Measurements from ENCODE around the gene DENND1A. TPM values are rescaled to one million over a fixed set of nuclear protein-coding genes. Genes with fewer than 3 reads are reported as not detected.

Gene DENND1A
- total RNA-seq, 1 experiment from 2014 or later, result 29.7 TPM

DNA sequence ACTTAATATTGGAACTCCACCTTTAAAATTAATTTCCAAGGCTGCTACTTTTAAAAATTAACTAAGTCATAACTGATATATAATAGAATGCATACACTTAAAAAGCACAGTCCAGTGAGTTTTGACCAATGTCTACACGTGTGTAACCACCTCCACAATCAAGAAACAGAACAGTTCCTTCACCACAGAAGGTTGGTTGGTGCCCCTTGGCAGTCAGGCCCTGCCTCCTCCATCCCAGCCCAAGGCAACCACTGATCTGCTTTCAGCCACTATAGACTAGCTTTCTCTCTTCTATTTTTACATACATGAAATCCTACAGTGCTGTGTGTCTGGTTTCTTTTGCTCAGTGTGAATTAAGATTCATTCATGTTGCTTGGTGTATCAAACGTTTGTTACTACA, 358.7 kb downstream of the DENND1A start:
- no peaks in the 10 kb centered on the region for H3K79me2 ChIP-seq (ENCODE audit: low read length)
- TF ChIP-seq EZH2 (IDR thresholded peaks at IDR 0.05; ENCODE audit: low read length, unreplicated experiment), result no peak
- TF ChIP-seq, protein P1, sequence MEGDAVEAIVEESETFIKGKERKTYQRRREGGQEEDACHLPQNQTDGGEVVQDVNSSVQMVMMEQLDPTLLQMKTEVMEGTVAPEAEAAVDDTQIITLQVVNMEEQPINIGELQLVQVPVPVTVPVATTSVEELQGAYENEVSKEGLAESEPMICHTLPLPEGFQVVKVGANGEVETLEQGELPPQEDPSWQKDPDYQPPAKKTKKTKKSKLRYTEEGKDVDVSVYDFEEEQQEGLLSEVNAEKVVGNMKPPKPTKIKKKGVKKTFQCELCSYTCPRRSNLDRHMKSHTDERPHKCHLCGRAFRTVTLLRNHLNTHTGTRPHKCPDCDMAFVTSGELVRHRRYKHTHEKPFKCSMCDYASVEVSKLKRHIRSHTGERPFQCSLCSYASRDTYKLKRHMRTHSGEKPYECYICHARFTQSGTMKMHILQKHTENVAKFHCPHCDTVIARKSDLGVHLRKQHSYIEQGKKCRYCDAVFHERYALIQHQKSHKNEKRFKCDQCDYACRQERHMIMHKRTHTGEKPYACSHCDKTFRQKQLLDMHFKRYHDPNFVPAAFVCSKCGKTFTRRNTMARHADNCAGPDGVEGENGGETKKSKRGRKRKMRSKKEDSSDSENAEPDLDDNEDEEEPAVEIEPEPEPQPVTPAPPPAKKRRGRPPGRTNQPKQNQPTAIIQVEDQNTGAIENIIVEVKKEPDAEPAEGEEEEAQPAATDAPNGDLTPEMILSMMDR (conservative IDR thresholded peaks at IDR 0.05; ENCODE audit: low read depth, low read length), result no peak
- no peak for TF ChIP-seq EZH2phosphoT487 (IDR thresholded peaks at IDR 0.05; ENCODE audit: borderline replicate concordance, low read length)
- no peak overlapping the region for H2AFZ ChIP-seq (ENCODE audit: low read length)
- H3K4me1 ChIP-seq (ENCODE audit: insufficient read depth, low read length), result no peaks in the 10 kb centered on the region
- no peaks in the 10 kb centered on the region for H3F3A ChIP-seq (ENCODE audit: low read length, unreplicated experiment)
- intact Hi-C loops (cut with micrococcal nuclease), result no loop called here
- CTCF ChIA-PET, result no interaction called here
- POLR2A ChIA-PET (ENCODE audit: unreplicated experiment), result no interaction called here
- no peak overlapping the region for H3K4me3 ChIP-seq (ENCODE audit: low read length)
- H3K36me3 ChIP-seq (ENCODE audit: low read depth, low read length), result no peaks in the 10 kb centered on the region
- no TSS peak for BruUV-seq (replicated peaks)
- H4K20me1 ChIP-seq (ENCODE audit: low read length), result no peaks in the 10 kb centered on the region
- H3K9me3 ChIP-seq (ENCODE audit: low read length), result no peaks in the 10 kb centered on the region
- H3K9ac ChIP-seq (ENCODE audit: low read length), result no peak overlapping the region
- H3K27me3 ChIP-seq (ENCODE audit: low read length), result no peaks in the 10 kb centered on the region
- H3K27ac ChIP-seq (ENCODE audit: low read length), result no peak overlapping the region
- no peak for DNase-seq
- no peak overlapping the region for H3K4me2 ChIP-seq (ENCODE audit: low read length)
- ATAC-seq, result no peak
- H3K9me2 ChIP-seq (replicated peaks; ENCODE audit: low read length), result no peaks in the 10 kb centered on the region

GRCh38 chr9:123568691-123569688, 360.9 kb downstream of the DENND1A start:
- Histone ChIP-seq H3K9ac (ENCODE audit: low read length) (no peak overlapping the region), H3K4me1 (ENCODE audit: insufficient read depth, low read length) (no peaks in the 10 kb centered on the region), H3K4me2 (ENCODE audit: low read length) (no peak overlapping the region), H2AFZ (ENCODE audit: low read length) (no peak overlapping the region), H3K4me3 (ENCODE audit: low read length) (no peak overlapping the region), H3K27me3 (ENCODE audit: low read length) (no peaks in the 10 kb centered on the region), H3K9me2 (replicated peaks; ENCODE audit: low read length) (no peaks in the 10 kb centered on the region), H3K9me3 (ENCODE audit: low read length) (no peaks in the 10 kb centered on the region), H3K36me3 (ENCODE audit: low read depth, low read length) (no peaks in the 10 kb centered on the region), H3F3A (ENCODE audit: low read length, unreplicated experiment) (no peaks in the 10 kb centered on the region), H4K20me1 (ENCODE audit: low read length) (no peaks in the 10 kb centered on the region), H3K27ac (ENCODE audit: low read length) (no peak overlapping the region), H3K79me2 (ENCODE audit: low read length) (no peaks in the 10 kb centered on the region)
- intact Hi-C loops (cut with micrococcal nuclease), result no loop called here
- ChIA-PET POLR2A (ENCODE audit: unreplicated experiment) (no interaction called here), CTCF (no interaction called here)
- DNase-seq, result no peak
- BruUV-seq (replicated peaks), result no TSS peak
- TF ChIP-seq, protein P1 (conservative IDR thresholded peaks at IDR 0.05; ENCODE audit: low read depth, low read length), result no peak
- ATAC-seq, result peak; percentile 53

GRCh38 chr9:123567013-123567412, 362.9 kb downstream of the DENND1A start:
- intact Hi-C loops (cut with micrococcal nuclease), result no loop called here
- Histone ChIP-seq H3K9ac (ENCODE audit: low read length) (no peak overlapping the region), H3K9me2 (replicated peaks; ENCODE audit: low read length) (no peaks in the 10 kb centered on the region), H3K27me3 (ENCODE audit: low read length) (no peaks in the 10 kb centered on the region), H3K9me3 (ENCODE audit: low read length) (no peaks in the 10 kb centered on the region), H3F3A (ENCODE audit: low read length, unreplicated experiment) (no peaks in the 10 kb centered on the region), H3K4me3 (ENCODE audit: low read length) (no peak overlapping the region), H2AFZ (ENCODE audit: low read length) (no peak overlapping the region), H3K27ac (ENCODE audit: low read length) (no peak overlapping the region), H4K20me1 (ENCODE audit: low read length) (no peaks in the 10 kb centered on the region), H3K79me2 (ENCODE audit: low read length) (no peaks in the 10 kb centered on the region), H3K4me1 (ENCODE audit: insufficient read depth, low read length) (no peaks in the 10 kb centered on the region), H3K4me2 (ENCODE audit: low read length) (no peak overlapping the region), H3K36me3 (ENCODE audit: low read depth, low read length) (no peaks in the 10 kb centered on the region)
- ATAC-seq (no peak), DNase-seq (no peak)
- TF ChIP-seq EZH2phosphoT487 (IDR thresholded peaks at IDR 0.05; ENCODE audit: borderline replicate concordance, low read length) (no peak), EZH2 (IDR thresholded peaks at IDR 0.05; ENCODE audit: low read length, unreplicated experiment) (no peak)
- TF ChIP-seq, protein P1 (conservative IDR thresholded peaks at IDR 0.05; ENCODE audit: low read depth, low read length), result no peak
- POLR2A ChIA-PET (ENCODE audit: unreplicated experiment), result no interaction called here
- no TSS peak for BruUV-seq (replicated peaks)
- CTCF ChIA-PET, result no interaction called here

All from PC-3 (cell line).